ENCODE measurements around the gene ZNF264.

ZNF264 gene

DNA sequence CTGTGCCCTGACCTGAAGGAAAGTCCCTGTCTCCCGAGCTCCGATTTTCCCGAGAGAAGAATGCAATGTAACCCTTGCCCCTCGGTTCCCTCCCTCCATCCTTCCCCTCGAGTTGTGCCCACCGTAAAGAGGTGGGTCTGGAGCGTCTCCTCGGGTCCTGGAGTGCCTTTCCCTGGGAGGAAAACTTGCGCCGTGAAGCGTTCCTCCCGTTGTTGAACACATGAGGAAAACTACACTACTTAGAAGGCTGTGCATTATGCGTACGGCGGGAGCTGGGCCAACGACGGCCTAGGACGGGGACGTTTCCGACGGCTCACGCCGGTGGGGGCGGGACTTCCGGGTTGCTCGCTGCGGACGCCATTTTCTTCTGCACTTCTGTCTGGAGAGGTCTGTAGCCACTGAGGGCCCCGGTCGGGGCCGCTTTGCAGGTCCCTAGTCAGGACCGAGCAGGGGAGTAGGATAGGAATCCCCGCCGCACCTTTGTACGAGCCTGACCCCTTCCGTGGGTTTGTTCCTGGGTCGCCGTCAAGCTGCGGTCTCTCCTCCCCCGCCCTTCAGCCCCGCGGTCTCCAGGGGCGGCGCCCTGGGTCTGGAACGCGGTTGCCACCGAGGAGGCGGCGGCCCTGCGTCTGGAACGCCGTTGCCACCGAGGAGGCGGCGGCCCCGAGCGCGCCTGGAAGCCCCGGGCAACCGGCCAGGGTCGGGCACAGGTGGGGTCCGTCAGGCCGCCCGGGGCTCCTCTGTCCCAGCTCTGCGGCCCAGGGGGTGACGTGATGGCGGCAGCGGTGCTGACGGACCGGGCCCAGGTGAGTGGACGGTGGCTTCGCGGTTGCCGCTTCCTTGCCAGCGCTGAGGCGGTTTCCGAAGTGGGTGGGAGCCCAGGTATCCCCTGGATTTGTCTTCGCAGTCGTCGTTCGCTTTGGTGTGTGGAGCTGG, at the start of gene ZNF264:
TSS of gene ZNF264 (plus strand) at position 360 of the 936 bp plus-strand sequence. CDS start at position 774, 414 bp downstream.
- FAIRE-seq (no peak), DNase-seq (ENCODE audit: insufficient read length, low spot score) (peak; percentile 83)
- TF ChIP-seq, protein P1, sequence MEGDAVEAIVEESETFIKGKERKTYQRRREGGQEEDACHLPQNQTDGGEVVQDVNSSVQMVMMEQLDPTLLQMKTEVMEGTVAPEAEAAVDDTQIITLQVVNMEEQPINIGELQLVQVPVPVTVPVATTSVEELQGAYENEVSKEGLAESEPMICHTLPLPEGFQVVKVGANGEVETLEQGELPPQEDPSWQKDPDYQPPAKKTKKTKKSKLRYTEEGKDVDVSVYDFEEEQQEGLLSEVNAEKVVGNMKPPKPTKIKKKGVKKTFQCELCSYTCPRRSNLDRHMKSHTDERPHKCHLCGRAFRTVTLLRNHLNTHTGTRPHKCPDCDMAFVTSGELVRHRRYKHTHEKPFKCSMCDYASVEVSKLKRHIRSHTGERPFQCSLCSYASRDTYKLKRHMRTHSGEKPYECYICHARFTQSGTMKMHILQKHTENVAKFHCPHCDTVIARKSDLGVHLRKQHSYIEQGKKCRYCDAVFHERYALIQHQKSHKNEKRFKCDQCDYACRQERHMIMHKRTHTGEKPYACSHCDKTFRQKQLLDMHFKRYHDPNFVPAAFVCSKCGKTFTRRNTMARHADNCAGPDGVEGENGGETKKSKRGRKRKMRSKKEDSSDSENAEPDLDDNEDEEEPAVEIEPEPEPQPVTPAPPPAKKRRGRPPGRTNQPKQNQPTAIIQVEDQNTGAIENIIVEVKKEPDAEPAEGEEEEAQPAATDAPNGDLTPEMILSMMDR (IDR thresholded peaks at IDR 0.05; ENCODE audit: insufficient read depth, missing control alignments), result no peak

DNA sequence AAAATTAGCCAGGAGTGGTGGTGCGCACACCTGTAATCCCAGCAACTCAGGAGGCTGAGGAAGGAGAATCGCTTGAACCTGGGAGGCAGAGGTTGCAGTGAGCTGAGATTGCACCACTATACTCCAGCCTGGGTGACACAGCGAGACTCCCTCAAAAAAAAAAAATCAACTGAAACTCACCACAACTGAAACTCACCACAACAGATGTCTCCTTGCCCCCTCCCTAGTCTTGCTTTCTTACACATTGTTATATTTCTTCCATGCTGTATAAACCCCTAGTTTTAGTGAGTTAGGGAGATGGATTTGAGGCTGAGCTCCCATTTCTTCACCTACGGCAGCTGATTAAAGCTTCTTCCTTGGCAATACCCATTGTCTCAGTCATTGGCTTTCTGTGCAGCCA, 49.6 kb upstream of the ZNF264 start:
- no peak for FAIRE-seq
- TF ChIP-seq, protein P1 (IDR thresholded peaks at IDR 0.05; ENCODE audit: insufficient read depth, missing control alignments), result no peak
- DNase-seq (ENCODE audit: insufficient read length, low spot score), result no peak

DNA sequence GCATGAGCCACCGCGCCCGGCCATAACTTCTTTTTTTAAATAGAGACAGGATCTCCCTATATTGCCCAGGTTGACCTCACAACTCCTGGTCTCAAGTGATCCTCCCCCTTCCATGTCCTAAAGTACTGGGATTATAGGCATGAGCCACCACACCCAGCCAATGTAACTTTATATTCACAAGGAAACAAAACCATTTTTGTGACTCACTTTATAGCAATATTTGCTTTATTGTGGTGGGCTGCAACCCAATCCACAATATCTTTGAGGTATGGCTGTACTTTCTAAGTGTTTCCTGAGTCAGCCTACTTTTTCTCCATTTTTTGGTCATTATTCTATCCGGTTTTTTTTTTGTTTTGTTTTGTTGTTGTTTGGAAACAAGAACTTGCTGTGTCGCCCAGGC, 38.4 kb upstream of the ZNF264 start:
- FAIRE-seq (no peak), DNase-seq (ENCODE audit: insufficient read length, low spot score) (no peak)
- TF ChIP-seq, protein P1 (IDR thresholded peaks at IDR 0.05; ENCODE audit: insufficient read depth, missing control alignments), result no peak

DNA sequence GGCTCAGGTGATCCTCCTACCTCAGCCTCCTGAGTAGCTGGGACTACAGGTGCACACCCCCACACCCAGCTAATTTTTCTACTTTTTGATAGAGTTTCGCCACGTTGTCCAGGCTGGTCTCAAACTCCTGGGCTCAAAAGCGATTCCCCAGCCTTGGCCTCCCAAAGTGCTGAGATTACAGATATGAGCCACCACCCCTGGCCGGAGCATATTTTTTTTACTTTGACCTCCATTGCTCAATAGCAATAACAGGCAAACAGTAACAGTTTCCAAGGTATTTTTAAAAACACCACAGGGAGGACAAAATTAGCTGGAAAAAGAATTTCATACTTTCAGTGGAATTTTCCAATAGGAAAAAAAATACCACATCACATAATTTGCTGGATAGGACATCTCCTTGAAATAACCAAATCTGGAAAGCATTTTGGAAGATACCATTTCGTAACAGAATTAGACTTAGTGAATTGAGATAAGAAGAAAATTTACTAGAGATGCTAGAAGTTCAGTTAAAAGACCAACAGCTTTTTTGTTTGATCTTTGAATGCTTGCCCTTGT, 29.2 kb upstream of the ZNF264 start:
- TF ChIP-seq, protein P1 (IDR thresholded peaks at IDR 0.05; ENCODE audit: insufficient read depth, missing control alignments), result no peak
- DNase-seq (ENCODE audit: insufficient read length, low spot score) (no peak), FAIRE-seq (no peak)

DNA sequence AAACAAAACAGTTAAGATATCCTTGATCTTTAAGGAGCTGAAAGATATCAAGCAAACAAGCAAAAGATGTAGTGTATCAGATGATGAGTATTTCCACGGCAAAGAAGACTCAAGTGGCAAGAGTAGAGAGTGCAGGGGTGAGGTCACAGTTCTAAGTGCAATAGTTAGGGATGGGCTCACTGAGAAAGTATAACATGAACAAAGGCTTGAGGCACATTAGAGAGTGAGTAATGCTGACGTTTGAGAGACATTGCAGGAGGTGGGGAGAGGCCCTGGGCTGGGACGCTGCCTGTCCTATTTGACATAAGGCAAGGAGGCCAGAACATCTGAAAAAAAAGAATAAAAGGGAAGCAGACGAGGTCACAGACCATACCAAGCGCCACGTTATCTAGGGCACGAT, 25.5 kb upstream of the ZNF264 start:
- TF ChIP-seq, protein P1 (IDR thresholded peaks at IDR 0.05; ENCODE audit: insufficient read depth, missing control alignments), result no peak
- DNase-seq (ENCODE audit: insufficient read length, low spot score), result no peak
- no peak for FAIRE-seq

DNA sequence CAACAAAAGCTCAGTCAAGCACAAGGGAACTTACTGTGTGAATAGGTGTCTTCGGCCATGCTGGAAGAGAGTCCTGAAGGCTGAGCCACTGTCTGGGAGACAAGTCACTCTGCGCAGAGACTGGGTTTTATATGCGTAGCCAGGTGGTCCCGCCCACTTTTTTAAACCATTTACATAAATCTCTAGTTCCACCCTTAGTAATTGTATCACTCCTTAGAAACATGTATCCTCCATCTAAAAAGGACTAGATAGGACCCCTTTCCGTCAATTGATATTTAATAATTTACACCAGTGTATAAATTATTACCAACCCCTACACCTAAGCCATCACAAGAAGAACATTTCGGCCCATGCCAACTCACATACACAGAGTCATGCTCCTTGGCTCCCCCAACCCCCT, 23.9 kb upstream of the ZNF264 start, which contains the start of gene DUXA:
TSS of gene DUXA (minus strand) at position 101 of the 400 bp plus-strand sequence. CDS start at position 59, 42 bp downstream.
- DNase-seq (ENCODE audit: insufficient read length, low spot score) (no peak), FAIRE-seq (no peak)
- TF ChIP-seq, protein P1 (IDR thresholded peaks at IDR 0.05; ENCODE audit: insufficient read depth, missing control alignments), result no peak

Measured in D721Med (cell line).